NCI-H82 treated with DMSO at 0.1 percent for 48 hours (cell line): ENCODE measurements around the gene SEC61A1.

ENCODE experiments used
- DNase-seq: peaks from one replicate; lab custom pipeline; 2025; ENCODE audit not compliant: unreplicated experiment; lab: John Stamatoyannopoulos, UW

The SEC61A1 gene

GRCh38 chr3:128111147-128111546 lies 58.9 kb downstream of the SEC61A1 start:
- no peak for DNase-seq

DNA sequence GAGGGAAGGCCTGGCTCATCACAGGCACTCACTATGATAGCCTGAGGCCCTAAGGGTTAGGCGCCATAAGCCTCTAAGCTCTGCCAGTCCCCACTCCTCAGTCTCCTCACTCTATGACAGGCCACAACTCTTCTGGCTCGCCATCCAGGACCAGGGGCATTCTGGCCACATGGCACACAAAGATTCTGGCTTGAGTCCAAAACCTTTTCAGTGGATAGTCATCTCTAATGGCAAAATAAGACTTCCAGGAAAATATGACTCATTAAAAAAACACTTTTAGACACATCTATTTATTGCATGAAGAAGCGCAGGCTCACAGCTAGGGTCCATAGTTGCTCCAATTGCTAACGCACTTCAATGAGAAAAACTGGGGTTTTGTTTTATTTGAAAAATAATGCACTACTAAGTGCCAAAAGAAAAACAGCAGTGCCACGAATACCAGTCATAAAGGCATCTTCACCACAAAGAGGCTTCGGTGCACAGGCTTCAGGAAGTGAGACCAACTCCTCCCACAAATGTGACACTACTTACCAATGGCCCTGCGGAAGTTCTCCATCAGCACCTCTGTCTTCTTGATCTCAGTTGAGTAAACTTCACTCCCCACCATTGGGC lies 60.2 kb downstream of the SEC61A1 start:
- no peak for DNase-seq

GRCh38 chr3:128113817-128114794 lies 61.9 kb downstream of the SEC61A1 start:
- DNase-seq, result no peak
